NCI-H1436 (cell line): ENCODE data around the gene EFCAB8.
"Not testable (repeated sequence)": the region's sequence is repeated elsewhere in the genome, so short reads cannot be mapped to it uniquely, and the experiment has no call there.

Experiments
- DNase-seq: peaks from one replicate; lab custom pipeline; 2025; lab: John Stamatoyannopoulos, UW

The EFCAB8 gene

DNA sequence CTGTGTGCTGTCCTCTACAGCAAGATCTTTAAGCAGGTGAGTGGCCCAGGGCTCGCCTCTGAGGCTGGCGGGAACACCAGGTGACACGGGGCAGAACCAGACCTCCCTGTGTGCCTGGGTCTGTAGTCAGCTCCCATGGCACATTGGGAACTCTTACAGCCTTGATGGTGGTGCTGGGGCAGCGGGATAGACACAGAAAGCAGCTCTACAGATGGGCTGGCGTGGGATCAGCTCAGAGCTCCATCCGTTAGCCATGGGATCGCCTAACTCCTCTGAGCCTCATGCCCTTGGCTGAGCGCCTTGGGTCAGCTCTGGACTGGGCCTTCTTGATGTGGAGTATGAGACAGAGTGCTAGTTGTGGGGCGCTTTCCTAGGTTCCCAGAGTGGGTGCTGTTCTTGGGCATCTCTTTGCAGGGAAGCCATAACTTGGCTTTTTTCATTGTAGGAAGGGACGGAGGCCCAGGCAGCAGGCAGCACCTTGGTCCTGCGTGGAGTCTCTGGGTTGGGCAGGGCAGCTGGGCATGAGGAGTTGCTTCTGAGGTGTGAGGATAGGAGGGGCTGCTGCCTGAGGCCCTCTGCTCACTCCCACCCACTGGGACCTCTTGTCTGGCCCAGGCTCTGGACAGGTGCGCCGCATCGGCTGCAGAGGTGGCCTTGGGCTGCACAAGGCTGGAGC lies 51.3 kb downstream of the EFCAB8 start:
- DNase-seq: no peak

DNA sequence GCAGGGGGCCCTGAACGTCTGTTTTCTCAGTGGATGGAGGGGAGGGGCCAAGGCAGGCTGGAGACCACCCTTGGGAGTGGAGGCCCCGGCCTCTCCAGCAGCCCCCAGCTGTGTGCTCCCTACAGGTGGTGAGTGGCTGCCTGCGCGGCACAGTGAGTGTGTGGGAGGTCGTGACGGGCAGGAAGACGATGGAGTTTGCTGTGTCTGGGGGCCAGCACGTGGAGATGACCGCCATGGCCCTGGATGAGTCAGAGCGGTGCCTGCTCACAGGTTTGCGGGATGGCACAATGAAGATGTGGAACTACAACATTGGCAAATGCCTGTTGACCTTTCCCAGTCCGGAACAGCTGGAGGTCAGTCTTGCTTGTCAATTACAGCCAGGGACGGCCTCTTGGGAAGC lies 52.6 kb downstream of the EFCAB8 start:
- DNase-seq: no peak

DNA sequence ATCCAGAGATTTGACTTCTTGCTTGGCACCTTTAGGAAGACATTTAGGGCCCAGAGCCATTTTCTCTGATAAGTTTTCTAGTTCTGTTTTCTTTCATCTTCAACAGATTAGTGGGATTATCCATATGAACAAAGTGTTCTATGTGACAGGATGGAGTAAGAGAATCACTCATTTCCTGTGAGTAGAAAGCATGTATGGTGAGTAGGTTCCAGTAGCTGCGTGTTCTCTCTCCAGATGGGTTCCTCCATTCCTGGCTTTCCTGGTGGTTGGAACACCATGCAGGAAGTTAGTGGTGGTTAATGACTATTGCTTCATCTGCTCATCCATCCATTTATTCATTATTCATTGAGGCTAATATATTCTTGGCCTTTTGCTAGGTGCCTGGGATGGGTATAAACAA lies 54.0 kb downstream of the EFCAB8 start:
- DNase-seq: no peak

DNA sequence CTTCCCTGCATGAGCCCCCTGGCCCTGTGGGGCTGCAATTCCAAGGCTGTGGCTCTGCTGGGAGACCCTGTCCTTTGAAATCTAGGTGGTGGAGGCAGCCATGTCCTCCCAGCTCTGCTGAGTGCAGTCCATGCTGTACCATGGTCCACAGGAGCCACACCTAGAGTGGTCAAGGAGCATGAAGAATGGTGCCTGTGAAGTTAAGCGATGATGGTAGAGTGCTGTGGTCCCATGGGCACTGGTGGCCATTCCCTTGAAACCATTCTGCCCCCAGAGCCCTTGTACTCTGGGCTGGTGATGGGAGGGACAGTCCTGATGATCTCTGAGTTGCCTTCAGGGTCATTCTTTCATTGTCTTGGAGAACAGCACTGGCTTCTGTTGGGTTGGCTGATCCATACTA lies 55.3 kb downstream of the EFCAB8 start:
- DNase-seq: no peak

DNA sequence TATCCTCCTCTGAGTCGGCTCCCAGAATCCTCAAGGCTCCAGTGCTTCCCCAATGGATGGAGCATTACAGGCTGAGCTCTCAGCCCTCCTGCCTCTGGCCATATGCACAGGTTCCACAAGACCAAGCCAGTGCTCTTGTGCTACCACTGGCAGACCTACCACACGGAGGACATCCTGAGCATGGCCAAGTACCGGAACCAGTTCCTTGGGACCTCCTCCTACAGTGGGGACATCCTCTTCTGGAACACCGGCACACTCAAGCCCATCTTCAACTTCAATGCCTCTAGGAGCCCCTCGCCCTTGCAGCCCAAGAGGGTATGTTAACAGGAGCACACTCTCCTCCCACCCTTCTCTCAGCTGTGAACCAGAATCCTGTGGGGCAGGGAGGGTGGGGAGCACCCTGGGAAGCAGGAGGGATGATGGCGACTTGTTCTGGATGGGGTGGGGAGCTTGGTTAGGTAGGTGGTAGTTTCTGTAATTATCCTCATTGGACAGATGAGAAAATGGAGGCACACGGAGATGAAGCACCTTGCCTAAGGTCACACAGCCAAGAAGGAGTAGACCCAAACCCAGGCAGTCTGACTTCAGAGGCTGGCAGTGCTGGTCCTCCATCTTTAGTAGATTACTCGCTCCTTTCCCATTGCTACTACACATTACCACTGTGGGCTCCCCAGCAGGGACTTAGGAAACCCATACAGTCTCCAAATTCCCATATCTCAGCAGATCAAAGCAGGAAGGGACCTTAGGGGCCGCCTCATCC lies 58.6 kb downstream of the EFCAB8 start:
- no peak for DNase-seq

DNA sequence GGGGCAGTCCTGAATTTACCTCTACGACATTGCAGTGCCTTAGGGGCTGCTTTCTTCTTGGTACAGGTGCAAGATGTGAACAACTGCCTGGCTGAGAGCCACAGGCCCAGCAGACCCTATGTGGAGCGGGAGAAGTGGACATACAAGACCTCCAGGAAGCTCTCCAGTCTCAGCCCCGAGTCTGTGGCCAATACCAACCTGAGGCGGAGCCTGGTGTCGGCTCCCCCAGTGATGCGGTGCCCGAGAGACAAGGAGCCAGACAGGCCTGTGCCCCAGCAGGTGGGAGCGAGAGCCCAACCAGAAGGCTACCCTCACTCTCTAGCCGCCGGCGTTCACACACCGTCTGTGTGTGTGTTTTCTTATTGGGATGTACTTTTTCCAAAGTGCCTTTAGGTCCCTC lies 59.6 kb downstream of the EFCAB8 start:
- DNase-seq: no peak

DNA sequence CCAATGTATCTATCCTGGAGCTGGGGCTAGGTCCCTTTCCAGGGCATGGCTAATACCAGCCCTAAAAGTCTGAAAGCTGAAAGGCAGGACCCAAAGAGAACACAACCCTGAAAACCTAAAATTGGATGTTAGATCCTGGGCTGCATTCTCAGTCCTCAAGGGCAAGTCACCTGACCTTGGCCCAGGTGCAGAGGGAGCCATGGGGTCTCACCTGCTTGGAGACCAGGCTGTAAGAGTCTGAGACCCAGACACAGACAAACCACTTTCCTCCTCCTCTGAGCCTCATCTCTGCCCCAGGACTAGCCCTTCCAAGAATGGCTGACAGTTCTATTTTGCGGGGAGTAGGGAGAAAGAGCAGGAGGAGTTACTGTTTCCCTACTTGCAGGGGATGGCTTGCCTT lies 60.0 kb downstream of the EFCAB8 start:
- no peak for DNase-seq

DNA sequence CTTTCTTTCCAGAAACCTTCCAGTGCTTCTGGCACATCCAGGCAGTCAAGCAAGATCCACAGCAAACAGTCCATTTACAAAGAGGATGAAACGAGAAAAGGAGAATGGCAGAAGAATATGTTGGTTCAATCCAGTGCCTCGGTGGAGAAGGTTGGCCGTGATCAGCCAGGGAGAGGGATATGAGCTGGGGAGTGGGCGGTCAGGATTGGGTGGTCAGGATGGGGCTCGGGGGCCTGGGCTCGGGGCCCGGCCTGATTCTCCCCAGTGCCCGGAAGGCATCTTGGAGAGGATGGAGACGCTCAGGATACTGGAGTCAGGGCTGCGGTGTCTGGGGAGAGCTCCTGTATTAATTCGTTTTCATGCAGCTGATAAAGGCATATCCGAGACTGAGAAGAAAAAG lies 61.3 kb downstream of the EFCAB8 start:
- DNase-seq: no peak

DNA sequence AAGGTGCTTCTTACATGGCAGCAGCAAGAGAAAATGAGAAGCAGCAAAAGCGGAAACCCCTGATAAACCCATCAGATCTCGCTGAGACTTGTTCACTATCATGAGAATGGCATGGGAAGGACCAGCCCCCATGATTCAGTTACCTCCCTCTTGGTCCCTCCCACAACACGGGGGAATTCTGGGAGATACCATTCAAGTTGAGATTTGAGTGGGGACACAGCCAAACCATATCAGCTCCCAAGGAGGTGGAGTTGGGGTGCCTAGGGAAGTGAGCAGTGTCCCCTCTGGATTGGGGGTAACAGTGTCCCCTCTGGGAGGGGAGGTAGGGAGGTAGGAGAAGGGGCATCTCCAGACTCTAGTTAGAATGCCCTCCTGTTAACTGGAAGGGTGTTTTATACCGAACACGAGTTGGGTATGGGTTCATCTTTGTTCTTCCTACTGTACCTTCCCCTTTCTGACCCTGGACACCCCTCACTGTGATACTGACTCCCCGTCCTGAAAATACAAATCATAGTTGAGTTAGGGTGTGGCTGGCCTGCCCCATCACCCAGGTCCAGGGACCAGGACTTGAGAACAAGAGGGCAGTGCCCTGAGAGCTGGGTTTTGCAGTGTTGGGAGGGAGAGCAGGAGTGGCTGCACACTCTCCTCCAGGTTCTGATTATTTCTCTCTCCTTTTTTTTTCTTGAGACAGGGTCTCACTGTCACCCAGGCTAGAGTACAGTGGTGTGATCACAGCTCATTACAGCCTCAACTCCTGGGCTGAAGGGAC lies 62.0 kb downstream of the EFCAB8 start:
- DNase-seq: no peak

DNA sequence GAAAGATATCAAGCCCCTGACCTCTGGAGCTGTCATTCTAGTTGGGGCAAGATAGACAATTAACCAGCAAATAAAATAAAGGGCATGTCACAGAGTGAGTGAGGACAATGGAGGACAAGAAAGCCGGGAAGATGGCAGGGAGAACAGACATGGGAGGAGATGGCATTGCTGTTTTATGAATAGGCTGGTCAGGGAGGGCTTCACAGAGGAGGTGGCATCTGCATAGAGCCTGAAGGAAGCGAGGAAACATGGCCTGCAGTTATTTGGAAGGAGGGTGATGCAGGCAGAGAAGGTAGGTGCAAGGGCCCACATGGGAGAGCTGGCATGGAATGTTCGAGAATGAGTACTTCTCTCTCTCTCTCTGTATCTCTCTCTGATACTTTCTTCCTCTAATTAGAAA lies 63.7 kb downstream of the EFCAB8 start:
- DNase-seq: no peak

DNA sequence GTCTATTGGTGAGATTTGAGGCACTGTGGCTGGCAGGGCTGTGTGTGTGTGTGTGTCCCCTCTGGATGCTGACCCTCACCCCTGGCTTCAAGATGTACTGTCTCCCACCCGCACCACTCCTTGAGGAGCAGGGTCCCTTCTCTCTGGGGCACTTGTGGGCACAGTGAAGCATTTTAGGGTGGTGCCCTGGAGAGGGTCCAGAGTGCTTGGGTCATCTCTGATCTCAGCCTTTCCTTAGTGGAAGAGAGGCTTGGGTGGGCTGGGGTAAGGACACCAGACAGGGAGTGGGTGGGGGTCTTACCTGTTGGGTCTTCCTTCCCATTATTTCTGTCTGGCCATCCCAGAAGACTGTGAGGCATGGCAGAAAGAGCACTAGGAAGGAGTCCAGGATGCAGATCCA lies 66.1 kb downstream of the EFCAB8 start:
- no peak for DNase-seq

DNA sequence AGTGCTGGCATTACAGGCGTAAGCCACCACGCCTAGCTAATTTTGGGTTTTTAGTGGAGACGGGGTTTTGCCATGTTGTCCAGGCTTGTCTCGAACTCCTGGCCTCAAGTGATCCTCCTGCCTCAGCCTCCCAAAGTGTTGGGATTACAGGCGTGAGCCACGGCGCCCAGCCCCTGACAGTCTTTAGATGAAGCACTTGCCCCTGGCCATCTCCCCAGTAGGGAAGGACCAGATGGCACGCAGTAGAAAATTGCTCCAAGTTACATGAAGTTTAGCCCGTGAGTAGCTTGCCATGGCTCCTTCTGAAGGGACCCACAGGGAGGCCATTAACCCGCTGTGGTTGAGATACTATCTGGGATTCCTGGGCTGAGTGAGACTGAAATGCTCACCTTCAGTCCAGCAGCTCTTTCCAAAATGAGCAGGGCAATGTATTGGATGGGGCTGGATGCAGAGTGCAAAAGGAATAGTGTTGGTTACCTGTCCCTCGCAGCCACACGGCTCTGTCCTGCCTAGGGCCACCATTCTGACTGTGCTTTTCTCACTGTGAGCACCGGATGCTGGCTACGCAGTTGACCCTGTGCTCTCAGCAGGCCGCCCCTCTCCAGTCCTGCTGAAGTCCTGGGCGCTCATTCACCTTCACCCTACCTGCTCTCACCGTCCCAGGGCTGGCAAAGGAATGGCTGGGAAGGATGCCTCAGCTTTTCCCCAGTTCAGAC lies 66.9 kb downstream of the EFCAB8 start:
- DNase-seq: no peak

DNA sequence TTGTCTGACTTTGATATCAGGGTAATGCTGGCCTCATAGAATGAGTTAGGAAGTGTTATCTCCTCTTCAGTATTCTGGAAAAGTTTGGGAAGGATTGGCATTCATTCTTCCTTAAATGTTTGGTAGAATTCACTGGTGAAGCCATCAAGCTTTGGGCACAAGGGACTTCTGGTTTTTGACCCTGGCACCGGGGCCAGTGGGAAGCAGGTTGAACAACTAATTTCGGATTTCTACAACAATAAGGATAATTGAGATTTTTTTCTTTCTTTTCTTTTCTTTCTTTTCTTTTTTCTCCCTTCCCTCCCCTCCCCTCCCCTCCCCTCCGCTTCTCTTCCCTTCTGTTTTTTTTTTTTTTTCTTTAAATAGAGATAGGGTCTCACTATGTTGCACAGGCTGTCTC lies 70.4 kb downstream of the EFCAB8 start:
- DNase-seq: no peak

DNA sequence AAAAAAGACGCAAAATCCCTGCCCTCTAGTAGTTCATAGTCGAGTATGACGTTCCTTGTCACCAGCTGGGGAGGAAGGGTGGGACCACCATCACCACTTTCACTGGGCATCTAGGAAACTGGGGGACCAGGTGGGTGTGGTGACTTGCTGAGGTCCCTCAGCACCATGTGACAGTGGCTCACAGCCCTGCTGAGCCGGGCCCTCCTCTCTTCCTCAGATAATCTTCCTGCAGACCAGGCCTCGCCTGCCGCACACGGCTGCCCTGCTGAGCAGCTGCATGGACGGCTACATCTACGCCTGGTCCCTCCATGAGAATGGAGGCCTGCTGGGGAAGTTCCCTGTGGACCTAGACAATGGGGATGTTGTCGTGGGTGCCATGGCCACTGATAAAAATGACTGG lies 71.5 kb downstream of the EFCAB8 start:
- no peak for DNase-seq

DNA sequence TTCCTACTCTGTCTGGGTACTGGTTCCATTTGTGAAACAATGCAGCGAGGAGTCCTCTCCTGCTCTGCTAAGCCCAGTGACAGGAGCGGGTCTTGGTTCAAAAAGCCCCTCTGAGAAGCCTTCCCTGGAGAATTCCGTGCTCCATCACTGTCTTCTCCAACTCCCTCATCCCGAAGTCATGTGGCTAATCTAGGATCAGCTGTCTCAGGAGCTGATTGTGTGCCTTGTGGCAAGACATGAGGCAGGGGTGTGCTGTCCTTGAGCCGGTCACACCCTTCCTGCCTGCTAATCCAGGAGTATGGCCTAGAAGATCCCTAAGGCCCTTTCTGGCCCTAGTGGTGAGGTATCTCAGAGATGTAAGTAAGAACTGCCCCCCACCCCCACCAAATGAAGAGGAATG lies 72.0 kb downstream of the EFCAB8 start:
- DNase-seq: no peak

DNA sequence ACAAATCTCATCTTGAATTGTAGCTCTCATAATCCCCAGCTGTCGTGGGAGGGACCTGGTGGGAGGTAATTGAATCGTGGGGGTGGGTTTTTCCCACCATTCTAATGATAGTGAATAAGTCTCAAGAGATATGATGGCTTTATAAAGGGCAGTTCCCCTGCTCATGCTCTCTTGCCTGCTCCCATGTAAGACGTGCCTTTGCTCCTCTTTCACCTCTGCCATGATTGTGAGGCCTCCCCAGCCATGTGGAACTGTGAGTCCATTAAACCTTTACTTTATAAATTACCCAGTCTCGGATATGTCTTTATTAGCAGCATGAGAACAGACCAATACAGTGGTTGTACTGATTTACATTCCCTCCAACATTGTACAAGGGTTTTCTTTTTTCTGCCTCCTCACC lies 75.9 kb downstream of the EFCAB8 start:
- no peak for DNase-seq

DNA sequence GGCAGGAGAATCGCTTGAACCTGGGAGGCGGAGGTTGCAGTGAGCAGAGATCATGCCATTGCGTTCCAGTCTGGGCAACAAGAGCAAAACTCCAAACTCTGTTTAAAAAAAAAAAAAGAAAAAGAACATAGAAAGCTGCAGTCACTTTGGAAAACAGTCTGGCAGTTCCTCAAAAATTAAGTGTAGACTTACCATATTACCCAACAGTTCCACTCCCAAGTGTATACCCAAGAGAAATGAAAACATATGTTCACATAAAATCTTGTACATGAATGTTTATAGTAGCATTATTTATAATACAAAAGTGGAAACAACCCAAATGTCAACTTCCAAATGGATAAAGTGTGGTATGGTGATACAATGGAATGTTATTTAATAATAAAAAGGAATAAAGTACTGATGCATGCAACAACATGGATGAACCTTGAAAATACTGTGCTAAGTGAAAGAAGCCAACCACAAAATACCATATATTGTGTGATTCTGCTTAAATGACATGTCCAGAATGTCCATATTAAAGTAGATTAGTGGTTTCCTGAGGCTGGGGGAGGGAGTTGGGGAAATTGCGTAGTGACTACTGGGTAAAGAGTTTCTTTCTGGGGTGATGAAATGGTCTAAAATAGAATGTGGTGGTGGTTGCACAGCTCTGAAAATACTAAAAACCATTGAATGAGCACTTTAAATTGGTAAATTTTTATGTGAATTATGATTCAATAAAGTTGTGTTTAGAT lies 82.6 kb downstream of the EFCAB8 start:
- DNase-seq: no peak

DNA sequence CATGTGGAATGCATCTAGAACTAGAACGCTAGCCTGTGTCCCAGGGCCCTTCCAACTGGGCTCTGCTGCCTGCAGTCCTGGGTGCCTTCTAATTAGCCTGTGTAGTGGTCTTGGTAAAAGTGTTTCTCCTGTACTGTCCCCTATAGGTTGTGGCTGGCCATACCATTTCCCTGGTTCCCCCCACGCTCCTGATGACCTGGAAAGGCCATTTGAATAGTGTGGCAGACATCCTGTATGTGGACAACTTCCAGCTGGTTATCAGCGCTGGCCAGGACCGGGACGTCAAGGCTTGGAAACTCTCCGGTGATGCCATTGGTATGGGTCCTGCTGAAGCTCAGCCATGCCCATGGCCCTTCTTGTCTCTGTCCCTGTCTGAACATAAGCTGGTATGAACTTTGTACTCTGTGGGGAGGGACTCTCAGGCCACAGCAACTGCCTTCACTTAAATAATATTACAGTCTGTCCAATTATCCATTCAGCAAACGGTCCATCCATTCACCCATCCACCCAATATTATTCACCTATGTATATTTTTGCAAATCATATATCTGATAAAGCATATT lies 84.8 kb downstream of the EFCAB8 start:
- DNase-seq: no peak

DNA sequence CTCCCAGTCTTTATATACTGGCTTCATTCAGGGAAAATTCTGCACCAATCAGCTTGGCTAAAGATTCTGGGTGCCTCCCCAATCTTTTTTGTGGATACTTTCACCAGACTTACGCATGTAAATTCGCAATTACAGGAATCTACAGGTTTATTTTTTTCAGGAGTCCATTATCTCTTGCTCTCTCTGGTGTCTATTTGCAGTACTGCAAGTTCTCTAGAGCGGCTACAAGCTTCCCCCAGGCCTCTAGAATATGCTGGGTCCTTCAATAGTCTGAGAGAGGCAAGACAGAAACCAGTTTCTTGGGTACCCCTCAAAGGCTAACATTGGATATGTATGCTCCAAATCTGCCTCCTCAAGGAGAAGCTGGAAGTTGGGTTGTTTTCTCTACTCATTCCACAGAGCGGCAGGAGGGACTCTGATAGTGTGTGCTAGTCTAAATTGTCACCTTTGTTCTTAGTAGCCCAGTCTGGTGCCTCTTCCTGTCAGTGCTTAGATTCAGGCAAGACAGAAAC lies 87.0 kb downstream of the EFCAB8 start:
- no peak for DNase-seq

DNA sequence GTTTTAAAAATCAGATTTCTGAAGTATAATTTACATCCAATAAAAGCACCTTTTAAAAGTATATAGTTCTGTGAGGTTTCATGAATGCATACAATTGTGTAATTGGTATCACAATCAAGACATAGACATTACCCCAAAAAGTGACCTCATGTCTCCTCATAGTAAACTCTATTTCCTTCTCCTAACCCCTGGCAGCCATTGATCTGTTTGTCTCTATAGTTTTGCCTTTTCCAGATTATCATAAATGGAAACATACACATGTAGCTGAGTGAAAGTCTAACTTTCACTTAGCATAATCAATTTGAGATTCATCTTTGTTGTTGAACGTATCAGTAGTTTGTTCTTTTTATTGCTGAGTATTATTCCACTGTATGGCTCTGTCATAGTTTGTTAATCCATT lies 87.9 kb downstream of the EFCAB8 start:
- no peak for DNase-seq

DNA sequence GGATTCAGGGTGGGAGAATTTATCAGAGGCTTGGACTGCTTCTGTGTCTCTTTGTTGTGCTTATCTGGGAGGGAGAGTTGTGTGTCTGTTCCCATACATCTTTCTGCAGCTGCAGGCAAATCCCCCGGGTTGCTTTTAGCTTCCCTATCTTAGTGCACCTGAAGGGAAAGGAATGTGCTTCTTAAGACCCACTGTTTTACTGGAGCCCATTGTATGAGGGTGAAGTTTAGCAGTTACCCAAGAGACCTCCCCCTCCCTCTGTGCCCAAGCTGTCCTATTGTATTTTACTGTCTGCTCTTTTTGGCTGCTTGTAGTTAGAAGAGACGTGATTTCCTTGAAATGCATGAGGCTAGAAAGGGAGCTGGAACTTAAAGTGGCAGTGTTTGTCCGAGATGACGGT lies 91.8 kb downstream of the EFCAB8 start:
- DNase-seq: not testable (repeated sequence)
